Breast epithelium (tissue), 3 donors: ENCODE results near the gene CARD9.

ENCODE experiments used
- CTCF ChIP-seq, 3 donors: fragments of 450-650 bp; IDR thresholded peaks; one replicate each; pipeline ENCODE4 v1.5.1; 2016 to 2017; ENCODE audit warnings: antibody characterized with exemption in 3 of 3, mild to moderate bottlenecking in 3 of 3, moderate library complexity in 3 of 3
- POLR2A ChIP-seq: fragments of 450-650 bp; IDR thresholded peaks from one replicate; pipeline ENCODE4 v1.6.1; 2016; ENCODE audit warnings: antibody characterized with exemption, mild to moderate bottlenecking, moderate library complexity
- POLR2AphosphoS5 ChIP-seq, 3 donors: sonication (generic); formaldehyde crosslinking; IDR thresholded peaks; one replicate each; pipeline ENCODE4 v1.6.1; 2017; ENCODE audit warnings: antibody characterized with exemption in 3 of 3

- TF ChIP-seq POLR2A (no peak), CTCF (IDR thresholded peaks at IDR 0.05) (no peak), POLR2AphosphoS5 (IDR thresholded peaks at IDR 0.05) (no peak)
These were observed 24.8 kb upstream of the CARD9 start for GRCh38 chr9:136398286-136398685.
